HFFc6 (cell line): ENCODE results near the gene ZWINT. TPM values are rescaled to one million over a fixed set of nuclear protein-coding genes. Genes with fewer than 3 reads are reported as not detected.

ENCODE experiments used
- DNase-seq: peaks from one replicate; pipeline ENCODE4 v3.0.0-alpha.2; 2018
- H3K27ac Mint-ChIP-seq: 2 replicates; pipeline ENCODE4 v1.8.0; 2020; ENCODE audit warnings: mild to moderate bottlenecking, mixed read lengths
- H3K27me3 Mint-ChIP-seq: 2 replicates; pipeline ENCODE4 v1.8.0; 2021; ENCODE audit warnings: mild to moderate bottlenecking, moderate library complexity, mixed read lengths; ENCODE audit not compliant: insufficient read depth
- H3K36me3 Mint-ChIP-seq: 2 replicates; pipeline ENCODE4 v1.8.0; 2021; ENCODE audit warnings: low read depth, mixed read lengths
- H3K4me1 Mint-ChIP-seq: 2 replicates; pipeline ENCODE4 v1.8.0; 2020; ENCODE audit warnings: low read depth, mixed read lengths
- H3K4me3 Mint-ChIP-seq: 2 replicates; pipeline ENCODE4 v1.8.0; 2020; ENCODE audit warnings: mild to moderate bottlenecking, moderate library complexity, mixed read lengths
- H3K9me3 Mint-ChIP-seq: 2 replicates; pipeline ENCODE4 v1.8.0; 2020; ENCODE audit warnings: mild to moderate bottlenecking, mixed read lengths
- CTCF ChIP-seq: fragments of 200-600 bp; sonication (generic); IDR thresholded peaks from 2 replicates; pipeline ENCODE4 v1.5.0; 2021; ENCODE audit warnings: antibody characterized with exemption, mild to moderate bottlenecking
- long read RNA-seq: library from polyadenylated mRNA; unstranded; transcript quantifications from one replicate; pipeline ENCODE4 v2.0.0, GENCODE V29; 2019
- total RNA-seq, 6 experiments: library from RNA; stranded (reverse); fragmentation: NEBNext Ultra II Directional; extraction: Animal tissue kit (Norgen Biotek cat#: 25700); gene quantifications; 2 replicates in 1 of 6; 3 replicates in 5 of 6; pipeline ENCODE4 v1.2.3, GENCODE V29; 2021

ZWINT gene, protein sequence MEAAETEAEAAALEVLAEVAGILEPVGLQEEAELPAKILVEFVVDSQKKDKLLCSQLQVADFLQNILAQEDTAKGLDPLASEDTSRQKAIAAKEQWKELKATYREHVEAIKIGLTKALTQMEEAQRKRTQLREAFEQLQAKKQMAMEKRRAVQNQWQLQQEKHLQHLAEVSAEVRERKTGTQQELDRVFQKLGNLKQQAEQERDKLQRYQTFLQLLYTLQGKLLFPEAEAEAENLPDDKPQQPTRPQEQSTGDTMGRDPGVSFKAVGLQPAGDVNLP
- 10 to 100 TPM; 25.4 to 64.6 (median 57.0) TPM for total RNA-seq
- long read RNA-seq, transcript ZWINT-203 (9 exons, 1,872 nt) = major isoform, 50 of 81 reads
- long read RNA-seq, transcript ZWINT-202 (9 exons, 807 nt) = minor isoform, 7 of 81 reads
- long read RNA-seq, transcript ZWINT-204 (8 exons, 1,851 nt) = minor isoform, 9 of 81 reads
- long read RNA-seq, partial matches to known transcripts = 3 of 81 reads
- long read RNA-seq, other reads (novel, unspliced or antisense) = 11 of 81 reads

DNA sequence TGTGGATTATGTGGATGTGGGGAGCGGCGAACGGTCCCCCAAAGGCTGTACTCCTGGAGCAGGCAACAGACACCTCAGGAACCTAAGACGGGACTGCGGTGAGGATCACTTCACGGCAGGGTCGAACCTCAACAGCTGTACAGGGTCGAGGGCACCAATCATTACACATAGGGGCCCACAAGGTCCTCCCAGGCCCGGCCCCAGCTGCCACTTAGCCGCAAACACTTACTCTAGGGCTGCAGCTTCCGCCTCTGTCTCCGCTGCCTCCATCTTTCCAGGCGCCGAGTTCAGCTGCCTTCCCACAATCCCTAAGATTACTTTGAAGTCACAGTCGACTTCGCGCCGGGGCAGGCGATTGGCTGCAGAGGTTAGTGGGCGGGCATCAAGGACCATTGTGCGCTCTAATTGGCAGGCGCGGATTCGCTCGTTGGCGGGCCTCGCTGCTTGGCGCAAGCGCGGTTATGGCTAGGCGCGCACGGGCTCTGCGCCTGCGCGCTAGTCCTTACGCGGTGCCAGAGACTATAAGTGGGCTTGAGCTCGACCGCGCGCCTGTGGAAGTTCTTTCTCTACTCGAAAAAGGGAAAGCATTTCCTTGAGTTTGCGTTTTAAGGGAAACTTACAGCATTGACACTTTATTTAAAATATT lies at the start of gene ZWINT:
ZWINT (minus strand) TSS at position 293 of the 646 bp plus-strand sequence; CDS start at position 270, 23 bp downstream.
- Mint-ChIP-seq H3K27me3 (peaks cover 2% of the 10 kb centered on the region; the same call in 1 of the 2 replicates), H3K36me3 (peaks cover 7% of the 10 kb centered on the region; the same call in 1 of the 2 replicates), H3K4me3 (peak within 1 kb of the TSS; percentile 99), H3K27ac (peak within 1 kb of the TSS; percentile 89), H3K4me1 (peaks cover 27% of the 10 kb centered on the region), H3K9me3 (no peaks in the 10 kb centered on the region)
- no peak for TF ChIP-seq CTCF
- peak; percentile 96 for DNase-seq

DNA sequence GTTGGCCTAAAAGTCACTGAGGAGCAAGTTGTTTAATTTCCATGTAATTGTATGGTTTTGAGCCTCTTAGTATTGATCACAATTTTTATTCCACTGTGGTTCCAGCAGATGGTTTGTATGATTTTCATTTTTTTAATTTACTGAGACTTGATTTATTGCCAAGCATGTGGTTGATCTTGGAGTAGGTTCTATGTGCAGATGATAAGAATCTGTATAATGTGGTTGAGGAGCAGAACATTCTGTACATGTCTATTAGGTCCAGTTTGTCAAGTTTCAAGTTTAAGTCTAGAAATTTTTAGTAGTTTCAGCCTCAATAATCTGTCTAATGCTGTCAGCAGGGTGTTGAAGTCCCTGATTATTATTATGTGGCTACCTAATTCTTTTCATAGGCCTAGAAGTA lies 22.7 kb upstream of the ZWINT start:
- no peak overlapping the region for H3K27ac Mint-ChIP-seq
- H3K36me3 Mint-ChIP-seq = no peaks in the 10 kb centered on the region
- peaks cover 3% of the 10 kb centered on the region; the same call in 1 of the 2 replicates for H3K9me3 Mint-ChIP-seq
- H3K4me3 Mint-ChIP-seq = no peak overlapping the region
- no peak for DNase-seq
- no peak for TF ChIP-seq CTCF
- H3K27me3 Mint-ChIP-seq = no peaks in the 10 kb centered on the region
- H3K4me1 Mint-ChIP-seq = no peaks in the 10 kb centered on the region

DNA sequence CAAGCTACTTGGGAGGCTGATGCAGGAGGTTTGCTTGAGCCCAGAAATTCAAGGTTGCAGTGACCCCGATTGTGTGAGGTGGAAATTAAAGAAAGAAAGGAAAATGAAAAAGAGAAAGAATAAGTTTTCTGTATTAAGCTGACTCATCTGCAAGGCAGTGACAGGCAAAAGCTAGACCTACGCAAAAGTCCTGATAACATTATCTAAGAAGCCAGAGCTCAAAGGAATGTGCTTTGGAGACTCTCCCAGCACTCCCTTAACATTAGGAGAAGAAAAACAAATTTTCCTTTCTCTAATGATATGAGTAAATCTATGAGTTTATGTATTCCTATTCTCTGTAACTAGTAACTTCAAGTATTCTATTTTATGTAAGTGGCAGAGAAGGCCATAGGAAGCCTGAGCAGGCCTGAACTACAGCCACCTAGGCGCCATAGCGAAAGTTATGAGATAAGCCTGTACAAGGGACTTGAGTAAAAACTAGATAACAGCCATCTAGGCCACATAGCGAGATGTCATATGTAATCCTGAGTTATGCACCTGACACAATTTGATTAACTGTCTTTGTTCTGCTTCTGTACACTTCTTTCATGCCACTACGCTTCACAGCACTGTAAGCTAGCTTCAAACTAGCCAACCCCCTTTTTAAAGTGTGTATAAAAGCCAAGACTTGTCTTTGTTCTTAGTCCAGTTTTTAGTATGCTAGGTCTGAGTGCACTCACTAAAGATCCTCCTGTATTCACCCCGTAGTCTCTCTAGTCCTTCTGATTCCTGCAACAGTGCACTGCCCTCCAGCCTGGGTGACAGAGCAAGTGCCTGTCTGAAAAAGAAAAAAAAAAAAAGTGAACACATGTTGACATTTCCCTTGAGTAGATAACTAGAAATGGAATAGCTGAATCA lies 9.4 kb upstream of the ZWINT start:
- no peak for TF ChIP-seq CTCF
- H3K36me3 Mint-ChIP-seq = no peaks in the 10 kb centered on the region
- H3K27me3 Mint-ChIP-seq = no peaks in the 10 kb centered on the region
- H3K4me1 Mint-ChIP-seq = no peaks in the 10 kb centered on the region
- no peak overlapping the region for H3K4me3 Mint-ChIP-seq
- no peak overlapping the region for H3K27ac Mint-ChIP-seq
- no peak for DNase-seq
- H3K9me3 Mint-ChIP-seq = peaks cover 16% of the 10 kb centered on the region; the same call in 1 of the 2 replicates

- Mint-ChIP-seq H3K4me3 (peak overlapping the region; percentile 99), H3K27ac (peak overlapping the region; percentile 89), H3K9me3 (no peaks in the 10 kb centered on the region), H3K27me3 (peaks cover 2% of the 10 kb centered on the region; the same call in 1 of the 2 replicates), H3K4me1 (peaks cover 27% of the 10 kb centered on the region), H3K36me3 (peaks cover 7% of the 10 kb centered on the region; the same call in 1 of the 2 replicates)
- TF ChIP-seq CTCF = no peak
- no peak for DNase-seq
Measured at GRCh38 chr10:56360583-56360966, 484 bp downstream of the ZWINT start.

DNA sequence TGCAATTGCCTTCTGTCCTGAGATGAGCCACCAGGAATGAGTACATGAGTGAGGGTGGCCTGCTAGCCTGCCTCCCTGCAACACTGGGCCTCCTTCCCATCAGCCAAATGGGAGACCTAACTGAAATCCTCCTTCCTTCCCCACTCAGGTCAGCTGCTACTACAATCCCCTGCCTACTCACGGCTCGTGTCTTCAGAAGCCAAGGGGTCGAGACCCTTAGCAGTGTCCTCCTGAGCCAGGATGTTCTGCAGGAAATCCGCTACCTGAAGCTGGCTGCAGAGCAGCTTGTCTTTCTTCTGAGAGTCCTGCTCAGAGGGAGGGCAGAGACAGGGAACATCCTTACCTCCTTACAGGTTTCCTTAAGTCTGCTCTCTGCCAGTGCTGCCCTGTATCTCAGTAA lies 1.2 kb downstream of the ZWINT start:
- peaks cover 7% of the 10 kb centered on the region; the same call in 1 of the 2 replicates for H3K36me3 Mint-ChIP-seq
- peaks cover 2% of the 10 kb centered on the region; the same call in 1 of the 2 replicates for H3K27me3 Mint-ChIP-seq
- no peak for DNase-seq
- no peak for TF ChIP-seq CTCF
- no peaks in the 10 kb centered on the region for H3K9me3 Mint-ChIP-seq
- H3K27ac Mint-ChIP-seq = no peak overlapping the region; the same call in 1 of the 2 replicates
- peaks cover 27% of the 10 kb centered on the region for H3K4me1 Mint-ChIP-seq
- peak overlapping the region; percentile 99 for H3K4me3 Mint-ChIP-seq
